HepG2 (cell line): ENCODE data around the gene PC. TPM values are rescaled to one million over a fixed set of nuclear protein-coding genes. Genes with fewer than 3 reads are reported as not detected.
A peak's percentile ranks its signal among the peaks of the same experiment; 100 is the strongest.

Source experiments
- ATM ChIP-seq: fragments of 450-650 bp; IDR thresholded peaks from 2 replicates; pipeline ENCODE4 v1.7.1; 2017; ENCODE audit warnings: mild to moderate bottlenecking, borderline replicate concordance
- BCL6 ChIP-seq: IDR thresholded peaks from 2 replicates; pipeline ENCODE4 v1.6.1; 2016; ENCODE audit warnings: missing genetic modification reagents, missing compliant biosample characterization
- ELF1 ChIP-seq: sonication (generic); formaldehyde crosslinking; IDR thresholded peaks from 2 replicates; pipeline ENCODE4 v1.4.0; 2020; ENCODE audit warnings: missing genetic modification reagents
- FOXA3 ChIP-seq: IDR thresholded peaks from 2 replicates; pipeline ENCODE4 v1.6.1; 2016; ENCODE audit warnings: missing genetic modification reagents, missing compliant biosample characterization
- IRF1 ChIP-seq: sonication (generic); formaldehyde crosslinking; IDR thresholded peaks from 2 replicates; pipeline ENCODE4 v1.4.0; 2020; ENCODE audit warnings: low read depth, mild to moderate bottlenecking, missing genetic modification reagents
- KAT7 ChIP-seq: IDR thresholded peaks from 2 replicates; pipeline ENCODE4 v1.6.1; 2018; ENCODE audit warnings: borderline replicate concordance, missing compliant biosample characterization
- KDM5B ChIP-seq: sonication (generic); formaldehyde crosslinking; IDR thresholded peaks from 2 replicates; pipeline ENCODE4 v1.4.0; 2020; ENCODE audit warnings: missing genetic modification reagents, mild to moderate bottlenecking, borderline replicate concordance
- LBX2 ChIP-seq: sonication (generic); formaldehyde crosslinking; IDR thresholded peaks from 2 replicates; pipeline ENCODE4 v1.5.0; 2020; ENCODE audit warnings: missing genetic modification reagents, mild to moderate bottlenecking, borderline replicate concordance
- MIER3 ChIP-seq: IDR thresholded peaks from 2 replicates; pipeline ENCODE4 v1.6.1; 2016; ENCODE audit warnings: missing compliant biosample characterization, borderline replicate concordance
- MXD4 ChIP-seq: IDR thresholded peaks from 2 replicates; pipeline ENCODE4 v1.6.1; 2016; ENCODE audit warnings: mild to moderate bottlenecking, missing biosample characterization, missing genetic modification reagents
- NFIB ChIP-seq: sonication (generic); formaldehyde crosslinking; IDR thresholded peaks from 2 replicates; pipeline ENCODE4 v1.9.0; 2021; ENCODE audit warnings: missing genetic modification reagents, mild to moderate bottlenecking, borderline replicate concordance
- NR2F2 ChIP-seq: IDR thresholded peaks from 2 replicates; pipeline ENCODE4 v1.6.1; 2012; ENCODE audit warnings: low read depth, inconsistent platforms, borderline replicate concordance
- PATZ1 ChIP-seq: sonication (generic); formaldehyde crosslinking; IDR thresholded peaks from 2 replicates; pipeline ENCODE4 v1.4.0; 2020; ENCODE audit warnings: missing genetic modification reagents
- SIN3B ChIP-seq: fragments of 150-350 bp; IDR thresholded peaks from 2 replicates; pipeline ENCODE4 v1.6.1; 2014; ENCODE audit warnings: low read length
- YEATS2 ChIP-seq: sonication (generic); formaldehyde crosslinking; IDR thresholded peaks from 2 replicates; pipeline ENCODE4 v1.4.0; 2020; ENCODE audit warnings: missing genetic modification reagents, borderline replicate concordance
- ZBTB1 ChIP-seq: sonication (generic); formaldehyde crosslinking; IDR thresholded peaks from 2 replicates; pipeline ENCODE4 v1.4.0; 2020; ENCODE audit warnings: missing genetic modification reagents, borderline replicate concordance
- ZNF10 ChIP-seq: sonication (generic); formaldehyde crosslinking; IDR thresholded peaks from 2 replicates; pipeline ENCODE4 v1.4.0; 2020; ENCODE audit warnings: mild to moderate bottlenecking, low read depth, missing genetic modification reagents, borderline replicate concordance
- ZNF264 ChIP-seq: sonication (generic); formaldehyde crosslinking; IDR thresholded peaks from 2 replicates; pipeline ENCODE4 v1.4.0; 2020; ENCODE audit warnings: missing genetic modification reagents
- ZNF446 ChIP-seq: sonication (generic); formaldehyde crosslinking; IDR thresholded peaks from 2 replicates; pipeline ENCODE4 v1.5.0; 2020; ENCODE audit warnings: mild to moderate bottlenecking, missing genetic modification reagents
- polyA plus RNA-seq, 8 experiments: library from polyadenylated mRNA; depleted of rRNA in 3 of 8; stranded (reverse) in 7 of 8; unstranded in 1 of 8; fragments of >200 nt; fragmentation: Illumina TruSeq in 4 of 8; extraction: Trizol in 4 of 8; gene quantifications; 2 replicates each; pipeline versions ENCODE4 v1.2.1 to v1.2.3, GENCODE V29; 2011 to 2016; ENCODE audit warnings: low read depth in 4 of 8, missing spikeins in 1 of 8, mixed read lengths in 1 of 8; ENCODE audit not compliant: insufficient read depth in 1 of 8
- total RNA-seq, 5 experiments: library from RNA; depleted of rRNA; stranded (reverse); fragments of >200 nt; fragmentation: Illumina TruSeq; extraction: Trizol; gene quantifications; 2 replicates each; pipeline ENCODE4 v1.2.3, GENCODE V29; 2016; ENCODE audit warnings: low read depth in 1 of 5
- TF ChIP-seq, protein P1 (sequence below): sonication (generic); formaldehyde crosslinking; IDR thresholded peaks from 2 replicates; pipeline ENCODE4 v1.5.0; 2020; ENCODE audit warnings: mild to moderate bottlenecking, missing genetic modification reagents, borderline replicate concordance

Gene PC
- total and polyA plus RNA-seq, 2 of the 13 experiments (the other 11 are each of a cell fraction or from before 2014, with no cell fraction given), result 29.0 to 39.0 TPM

GRCh38 chr11:66901964-66902390, 56.2 kb downstream of the PC start (continued):
- TF ChIP-seq PATZ1 (CRISPR knock-in tag) (peak; percentile 76; the same call in 1 of the 2 replicates), MIER3 (CRISPR knock-in tag) (peak; percentile 91; the same call in 1 of the 2 replicates), ZNF264 (CRISPR knock-in tag) (peak; percentile 85; the same call in 1 of the 2 replicates), ZNF446 (CRISPR knock-in tag) (no peak), YEATS2 (CRISPR knock-in tag) (peak; percentile 42; the same call in 1 of the 2 replicates), KDM5B (no peak), IRF1 (no peak), NFIB (CRISPR knock-in tag) (no peak), SIN3B (no peak), ZNF10 (CRISPR knock-in tag) (no peak), LBX2 (CRISPR knock-in tag) (no peak), KAT7 (peak; percentile 73; the same call in 1 of the 2 replicates), ATM (no peak), ZBTB1 (no peak), ELF1 (CRISPR knock-in tag) (peak; percentile 74), MXD4 (CRISPR knock-in tag) (peak; percentile 69), FOXA3 (CRISPR knock-in tag) (peak; percentile 99), NR2F2 (peak; percentile 72; the same call in 1 of the 2 replicates), BCL6 (CRISPR knock-in tag) (peak; percentile 100)
- TF ChIP-seq, protein P1, sequence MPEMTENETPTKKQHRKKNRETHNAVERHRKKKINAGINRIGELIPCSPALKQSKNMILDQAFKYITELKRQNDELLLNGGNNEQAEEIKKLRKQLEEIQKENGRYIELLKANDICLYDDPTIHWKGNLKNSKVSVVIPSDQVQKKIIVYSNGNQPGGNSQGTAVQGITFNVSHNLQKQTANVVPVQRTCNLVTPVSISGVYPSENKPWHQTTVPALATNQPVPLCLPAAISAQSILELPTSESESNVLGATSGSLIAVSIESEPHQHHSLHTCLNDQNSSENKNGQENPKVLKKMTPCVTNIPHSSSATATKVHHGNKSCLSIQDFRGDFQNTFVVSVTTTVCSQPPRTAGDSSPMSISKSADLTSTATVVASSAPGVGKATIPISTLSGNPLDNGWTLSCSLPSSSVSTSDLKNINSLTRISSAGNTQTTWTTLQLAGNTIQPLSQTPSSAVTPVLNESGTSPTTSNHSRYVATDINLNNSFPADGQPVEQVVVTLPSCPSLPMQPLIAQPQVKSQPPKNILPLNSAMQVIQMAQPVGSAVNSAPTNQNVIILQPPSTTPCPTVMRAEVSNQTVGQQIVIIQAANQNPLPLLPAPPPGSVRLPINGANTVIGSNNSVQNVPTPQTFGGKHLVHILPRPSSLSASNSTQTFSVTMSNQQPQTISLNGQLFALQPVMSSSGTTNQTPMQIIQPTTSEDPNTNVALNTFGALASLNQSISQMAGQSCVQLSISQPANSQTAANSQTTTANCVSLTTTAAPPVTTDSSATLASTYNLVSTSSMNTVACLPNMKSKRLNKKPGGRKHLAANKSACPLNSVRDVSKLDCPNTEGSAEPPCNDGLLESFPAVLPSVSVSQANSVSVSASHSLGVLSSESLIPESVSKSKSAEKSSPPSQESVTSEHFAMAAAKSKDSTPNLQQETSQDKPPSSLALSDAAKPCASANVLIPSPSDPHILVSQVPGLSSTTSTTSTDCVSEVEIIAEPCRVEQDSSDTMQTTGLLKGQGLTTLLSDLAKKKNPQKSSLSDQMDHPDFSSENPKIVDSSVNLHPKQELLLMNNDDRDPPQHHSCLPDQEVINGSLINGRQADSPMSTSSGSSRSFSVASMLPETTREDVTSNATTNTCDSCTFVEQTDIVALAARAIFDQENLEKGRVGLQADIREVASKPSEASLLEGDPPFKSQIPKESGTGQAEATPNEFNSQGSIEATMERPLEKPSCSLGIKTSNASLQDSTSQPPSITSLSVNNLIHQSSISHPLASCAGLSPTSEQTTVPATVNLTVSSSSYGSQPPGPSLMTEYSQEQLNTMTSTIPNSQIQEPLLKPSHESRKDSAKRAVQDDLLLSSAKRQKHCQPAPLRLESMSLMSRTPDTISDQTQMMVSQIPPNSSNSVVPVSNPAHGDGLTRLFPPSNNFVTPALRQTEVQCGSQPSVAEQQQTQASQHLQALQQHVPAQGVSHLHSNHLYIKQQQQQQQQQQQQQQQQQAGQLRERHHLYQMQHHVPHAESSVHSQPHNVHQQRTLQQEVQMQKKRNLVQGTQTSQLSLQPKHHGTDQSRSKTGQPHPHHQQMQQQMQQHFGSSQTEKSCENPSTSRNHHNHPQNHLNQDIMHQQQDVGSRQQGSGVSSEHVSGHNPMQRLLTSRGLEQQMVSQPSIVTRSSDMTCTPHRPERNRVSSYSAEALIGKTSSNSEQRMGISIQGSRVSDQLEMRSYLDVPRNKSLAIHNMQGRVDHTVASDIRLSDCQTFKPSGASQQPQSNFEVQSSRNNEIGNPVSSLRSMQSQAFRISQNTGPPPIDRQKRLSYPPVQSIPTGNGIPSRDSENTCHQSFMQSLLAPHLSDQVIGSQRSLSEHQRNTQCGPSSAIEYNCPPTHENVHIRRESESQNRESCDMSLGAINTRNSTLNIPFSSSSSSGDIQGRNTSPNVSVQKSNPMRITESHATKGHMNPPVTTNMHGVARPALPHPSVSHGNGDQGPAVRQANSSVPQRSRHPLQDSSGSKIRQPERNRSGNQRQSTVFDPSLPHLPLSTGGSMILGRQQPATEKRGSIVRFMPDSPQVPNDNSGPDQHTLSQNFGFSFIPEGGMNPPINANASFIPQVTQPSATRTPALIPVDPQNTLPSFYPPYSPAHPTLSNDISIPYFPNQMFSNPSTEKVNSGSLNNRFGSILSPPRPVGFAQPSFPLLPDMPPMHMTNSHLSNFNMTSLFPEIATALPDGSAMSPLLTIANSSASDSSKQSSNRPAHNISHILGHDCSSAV (CRISPR knock-in tag), result no peak
